ENCODE measurements around the gene XPR1. TPM values are rescaled to one million over a fixed set of nuclear protein-coding genes. Genes with fewer than 3 reads are reported as not detected.
"Not testable (repeated sequence)": the region's sequence is repeated elsewhere in the genome, so short reads cannot be mapped to it uniquely, and the experiment has no call there.

Gene XPR1
- total RNA-seq, 1 donor from 2014 or later, result 18.6 TPM

DNA sequence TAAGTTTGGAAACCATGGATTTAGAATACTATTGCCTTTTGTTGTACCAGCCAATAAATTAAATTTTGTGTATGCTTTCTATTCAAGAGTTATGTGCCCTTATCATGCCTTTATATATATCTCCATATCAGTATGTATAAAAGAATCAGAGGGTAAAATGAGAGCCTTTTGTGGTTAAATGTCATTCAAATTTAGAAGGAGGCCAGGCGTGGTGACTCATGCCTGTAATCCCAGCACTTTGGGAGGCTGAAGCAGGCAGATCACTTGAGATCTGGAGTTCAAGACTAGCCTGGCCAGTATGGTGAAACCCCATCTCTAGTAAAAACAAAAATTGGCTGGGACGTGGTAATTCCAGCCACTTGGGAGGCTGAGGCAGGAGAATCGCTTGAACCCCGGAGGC is 88.9 kb downstream of the XPR1 start:
- H3K4me3 ChIP-seq (ENCODE audit: low read depth, low read length), result no peak overlapping the region
- DNase-seq (ENCODE audit: low read depth), result no peak
- TF ChIP-seq, protein P1, sequence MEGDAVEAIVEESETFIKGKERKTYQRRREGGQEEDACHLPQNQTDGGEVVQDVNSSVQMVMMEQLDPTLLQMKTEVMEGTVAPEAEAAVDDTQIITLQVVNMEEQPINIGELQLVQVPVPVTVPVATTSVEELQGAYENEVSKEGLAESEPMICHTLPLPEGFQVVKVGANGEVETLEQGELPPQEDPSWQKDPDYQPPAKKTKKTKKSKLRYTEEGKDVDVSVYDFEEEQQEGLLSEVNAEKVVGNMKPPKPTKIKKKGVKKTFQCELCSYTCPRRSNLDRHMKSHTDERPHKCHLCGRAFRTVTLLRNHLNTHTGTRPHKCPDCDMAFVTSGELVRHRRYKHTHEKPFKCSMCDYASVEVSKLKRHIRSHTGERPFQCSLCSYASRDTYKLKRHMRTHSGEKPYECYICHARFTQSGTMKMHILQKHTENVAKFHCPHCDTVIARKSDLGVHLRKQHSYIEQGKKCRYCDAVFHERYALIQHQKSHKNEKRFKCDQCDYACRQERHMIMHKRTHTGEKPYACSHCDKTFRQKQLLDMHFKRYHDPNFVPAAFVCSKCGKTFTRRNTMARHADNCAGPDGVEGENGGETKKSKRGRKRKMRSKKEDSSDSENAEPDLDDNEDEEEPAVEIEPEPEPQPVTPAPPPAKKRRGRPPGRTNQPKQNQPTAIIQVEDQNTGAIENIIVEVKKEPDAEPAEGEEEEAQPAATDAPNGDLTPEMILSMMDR (conservative IDR thresholded peaks at IDR 0.05; ENCODE audit: low read depth, low read length), result no peak

DNA sequence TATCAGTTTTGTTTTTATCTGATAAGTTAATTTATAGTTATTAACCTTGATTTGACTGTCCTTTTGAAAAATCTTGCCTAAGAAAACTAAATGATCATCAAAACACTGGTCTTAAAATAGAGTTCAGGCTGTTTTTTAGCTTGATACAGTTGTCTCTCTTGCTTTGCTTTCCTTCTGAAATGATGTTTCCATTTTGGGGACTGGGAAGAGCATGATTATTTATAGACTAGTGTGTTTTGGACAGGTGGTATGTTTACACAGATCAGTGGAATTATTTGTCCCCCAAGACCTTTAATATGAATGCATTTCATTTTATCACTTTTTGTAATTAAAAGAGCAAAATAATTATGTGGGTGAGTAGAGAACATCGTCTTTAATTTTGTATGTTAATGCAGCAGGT is 90.8 kb downstream of the XPR1 start:
- TF ChIP-seq, protein P1 (conservative IDR thresholded peaks at IDR 0.05; ENCODE audit: low read depth, low read length), result no peak
- no peak overlapping the region for H3K4me3 ChIP-seq (ENCODE audit: low read depth, low read length)
- DNase-seq (ENCODE audit: low read depth), result no peak

DNA sequence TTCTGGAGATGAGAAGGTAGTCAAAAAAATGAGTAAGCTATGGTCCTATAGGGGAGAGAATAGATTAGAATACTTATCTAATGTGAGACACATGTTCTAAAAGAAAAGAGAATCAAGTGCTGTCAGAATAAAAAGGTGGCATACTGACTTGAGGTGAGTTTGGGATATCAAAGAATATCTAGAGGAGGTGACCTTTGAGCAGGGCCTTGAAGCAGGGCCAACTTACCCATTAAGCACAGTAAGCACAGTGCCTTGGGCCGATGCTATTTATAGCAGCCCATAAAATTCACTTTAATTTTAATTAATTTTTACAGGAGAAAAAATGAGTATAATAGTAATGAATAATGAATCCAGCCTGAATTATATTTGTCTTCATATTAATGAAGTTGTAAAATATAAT is 92.2 kb downstream of the XPR1 start:
- no peak for DNase-seq (ENCODE audit: low read depth)
- H3K4me3 ChIP-seq (ENCODE audit: low read depth, low read length), result no peak overlapping the region
- TF ChIP-seq, protein P1 (conservative IDR thresholded peaks at IDR 0.05; ENCODE audit: low read depth, low read length), result no peak

DNA sequence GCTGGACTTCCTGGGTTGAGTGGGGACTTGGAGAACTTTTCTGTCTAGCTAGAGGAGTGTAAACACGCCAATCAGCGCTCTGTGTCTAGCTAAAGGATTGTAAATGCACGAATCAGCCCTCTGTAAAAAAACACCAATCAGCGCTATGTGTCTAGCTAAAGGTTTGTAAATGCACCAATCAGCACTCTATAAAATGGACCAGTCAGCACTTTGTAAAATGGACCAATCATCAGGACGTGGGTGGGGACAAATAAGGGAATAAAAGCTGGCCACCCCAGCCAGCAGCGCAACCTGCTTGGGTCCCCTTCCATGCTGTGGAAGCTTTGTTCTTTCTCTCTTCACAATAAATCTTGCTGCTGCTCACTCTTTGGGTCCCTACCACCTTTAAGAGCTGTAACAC is 94.2 kb downstream of the XPR1 start:
- not testable (repeated sequence) for DNase-seq (ENCODE audit: low read depth); H3K4me3 ChIP-seq (ENCODE audit: low read depth, low read length)

DNA sequence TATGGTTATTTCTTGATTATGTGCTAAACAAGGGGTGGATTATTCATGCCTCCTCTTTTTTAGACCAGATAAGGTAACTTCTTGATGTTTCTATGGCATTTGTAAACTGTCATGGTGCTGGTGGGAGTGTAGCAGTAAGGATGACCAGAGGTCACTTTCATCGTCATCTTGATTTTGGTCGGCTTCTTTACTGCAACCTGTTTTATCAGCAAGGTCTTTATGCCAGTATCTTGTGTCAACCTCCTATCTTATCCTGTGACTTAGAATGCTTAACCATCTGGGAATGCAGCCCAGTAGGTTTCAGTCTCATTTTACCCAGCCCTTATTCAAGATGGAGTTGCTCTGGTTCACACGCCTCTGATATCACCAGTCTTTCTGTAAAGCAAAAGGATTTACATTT is 95.9 kb downstream of the XPR1 start:
- not testable (repeated sequence) for DNase-seq (ENCODE audit: low read depth); H3K4me3 ChIP-seq (ENCODE audit: low read depth, low read length)

DNA sequence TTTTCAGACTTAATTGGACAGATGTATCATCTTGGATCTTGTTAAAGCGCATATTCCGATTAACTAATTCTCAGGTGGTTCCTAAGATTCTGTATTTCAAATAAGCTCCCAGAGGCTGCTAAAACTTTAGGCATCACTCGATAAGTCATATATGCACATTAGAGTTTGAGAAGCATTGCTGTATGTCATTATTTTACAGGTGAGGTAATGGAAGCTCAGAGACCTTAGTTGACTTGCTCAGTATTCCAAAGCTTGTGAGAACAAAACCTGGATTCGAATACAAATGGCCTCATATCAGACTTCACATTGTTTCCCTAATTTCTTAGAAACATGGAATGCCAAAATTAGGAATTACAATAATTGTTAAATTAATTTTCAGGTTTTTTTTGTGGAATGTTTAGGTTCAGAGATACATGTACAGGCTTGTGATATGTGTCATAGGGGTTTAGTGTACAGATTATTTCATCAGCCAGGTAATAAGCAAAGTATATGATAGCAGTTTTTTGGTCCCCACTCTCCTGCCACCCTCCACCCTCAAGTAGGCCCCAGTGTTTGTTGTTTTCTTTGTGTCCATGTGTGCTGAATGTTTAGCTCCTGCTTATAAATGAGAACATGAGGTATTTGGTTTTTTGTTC is 96.8 kb downstream of the XPR1 start:
- TF ChIP-seq, protein P1 (conservative IDR thresholded peaks at IDR 0.05; ENCODE audit: low read depth, low read length), result no peak
- no peak overlapping the region for H3K4me3 ChIP-seq (ENCODE audit: low read depth, low read length)
- no peak for DNase-seq (ENCODE audit: low read depth)

DNA sequence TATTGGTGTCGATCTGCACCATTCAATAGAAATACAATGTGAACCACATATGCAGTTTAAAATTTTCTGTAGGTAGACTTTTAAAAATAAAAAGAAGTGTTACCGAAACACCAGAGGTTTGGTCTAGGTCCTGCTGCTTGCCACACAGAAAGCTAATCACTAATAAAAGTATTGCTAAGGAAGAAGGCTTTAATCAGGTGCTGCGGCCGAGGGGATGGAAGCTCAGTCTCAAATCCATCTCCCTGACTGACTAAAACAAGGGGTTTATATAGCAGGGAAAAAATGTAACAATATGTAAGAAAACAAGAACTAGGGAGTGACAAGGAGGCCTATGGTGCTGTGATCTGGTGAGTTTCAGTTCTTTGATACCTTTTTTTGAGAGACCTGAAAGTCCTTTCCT is 99.3 kb downstream of the XPR1 start:
- TF ChIP-seq, protein P1 (conservative IDR thresholded peaks at IDR 0.05; ENCODE audit: low read depth, low read length), result no peak
- no peak for DNase-seq (ENCODE audit: low read depth)
- no peak overlapping the region for H3K4me3 ChIP-seq (ENCODE audit: low read depth, low read length)

DNA sequence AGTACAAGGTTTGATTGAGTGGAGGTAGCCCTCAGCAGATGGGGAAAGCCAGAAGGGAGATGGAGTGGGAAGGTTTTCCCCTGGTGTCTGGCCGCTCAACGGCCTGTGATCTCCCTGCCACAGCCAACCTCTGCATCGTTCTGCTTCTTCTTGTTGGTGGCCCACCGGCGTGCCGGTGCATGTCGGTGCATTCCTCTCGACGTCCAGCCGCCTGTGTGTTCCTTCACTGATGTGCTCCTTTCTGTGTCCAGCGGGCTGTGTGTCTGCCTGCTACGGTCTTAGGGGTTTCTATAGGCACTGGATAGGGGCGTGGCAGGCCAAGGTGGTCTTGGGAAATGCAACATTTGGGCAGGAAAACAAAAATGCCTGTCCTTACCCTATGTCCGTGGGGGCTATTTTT is 101.0 kb downstream of the XPR1 start:
- TF ChIP-seq, protein P1 (conservative IDR thresholded peaks at IDR 0.05; ENCODE audit: low read depth, low read length), result no peak
- no peak for DNase-seq (ENCODE audit: low read depth)
- no peak overlapping the region for H3K4me3 ChIP-seq (ENCODE audit: low read depth, low read length)
